Cardiac fibroblast (primary cell): ENCODE data around the gene FHOD3.
A peak's percentile ranks its signal among the peaks of the same experiment; 100 is the strongest.

ENCODE experiments used
- DNase-seq, 2 donors: peaks; one replicate each; pipeline versions ENCODE4 v3.0.0 to v3.0.0-alpha.2; 2010; ENCODE audit warnings: low read depth in 2 of 2
- H3K4me3 ChIP-seq, 2 donors: replicated peaks in 1 of 2; 1 replicate in 1 of 2; 2 replicates in 1 of 2; pipeline ENCODE4 v1.5.1; 2011; ENCODE audit warnings: low read depth in 2 of 2, low read length in 2 of 2, mild to moderate bottlenecking in 2 of 2, moderate library complexity in 1 of 2
- CTCF ChIP-seq: IDR thresholded peaks from one replicate; pipeline ENCODE4 v1.5.1; 2011; ENCODE audit warnings: low read depth, mild to moderate bottlenecking, low read length, inconsistent platforms

The FHOD3 gene

GRCh38 chr18:36409779-36410178 lies 112.3 kb downstream of the FHOD3 start:
- no peak for DNase-seq
- H3K4me3 ChIP-seq = no peak overlapping the region
- TF ChIP-seq CTCF = no peak

- DNase-seq = no peak
- no peak for TF ChIP-seq CTCF
- no peak overlapping the region for H3K4me3 ChIP-seq
Observed at GRCh38 chr18:36410346-36410745, 112.8 kb downstream of the FHOD3 start.

- no peak overlapping the region for H3K4me3 ChIP-seq
- peak; percentile 63 for TF ChIP-seq CTCF
- peak; percentile 37 to 68 for DNase-seq
Observed at GRCh38 chr18:36411745-36412168, 114.2 kb downstream of the FHOD3 start.

- TF ChIP-seq CTCF = peak; percentile 63
- DNase-seq = peak; percentile 28 to 56
- no peak overlapping the region for H3K4me3 ChIP-seq
Observed at GRCh38 chr18:36412778-36413177, 115.3 kb downstream of the FHOD3 start.

- no peak for DNase-seq
- no peak for TF ChIP-seq CTCF
- no peak overlapping the region for H3K4me3 ChIP-seq
Observed at GRCh38 chr18:36415171-36415570, 117.7 kb downstream of the FHOD3 start.

- H3K4me3 ChIP-seq = no peak overlapping the region
- peak in 1 of 2 donors; percentile 10 for DNase-seq
- no peak for TF ChIP-seq CTCF
Observed at GRCh38 chr18:36415625-36416024, 118.1 kb downstream of the FHOD3 start.

- DNase-seq = no peak
- H3K4me3 ChIP-seq = no peak overlapping the region
- TF ChIP-seq CTCF = no peak
Observed at GRCh38 chr18:36419188-36419899, 121.8 kb downstream of the FHOD3 start.
